A673 (cell line): ENCODE results near the gene SLC35A3.

ENCODE experiments used
- CTCF ChIP-seq: fragments of 300-800, 200-600 bp; sonication (generic); conservative IDR thresholded peaks from 2 replicates; pipeline ENCODE4 v1.5.1; 2017; ENCODE audit warnings: low read depth, mild to moderate bottlenecking, antibody characterized with exemption, low read length, moderate library complexity, mixed read lengths
- EZH2 ChIP-seq: fragments of 200-600 bp; sonication (generic); IDR thresholded peaks from 2 replicates; pipeline ENCODE4 v1.6.1; 2017; ENCODE audit warnings: borderline replicate concordance, low read depth, mild to moderate bottlenecking, mixed read lengths, antibody characterized with exemption, low read length; ENCODE audit not compliant: poor library complexity, severe bottlenecking

- TF ChIP-seq CTCF = no peak
- TF ChIP-seq EZH2 = no peak
Observed at GRCh38 chr1:99950486-99950885, 19.3 kb upstream of the SLC35A3 start.
